ENCODE results near the gene PLEKHJ1. TPM values are rescaled to one million over a fixed set of nuclear protein-coding genes. Genes with fewer than 3 reads are reported as not detected.
A peak's percentile ranks its signal among the peaks of the same experiment; 100 is the strongest.

PLEKHJ1 gene
- total and polyA plus RNA-seq, 12 donors, result 18.1 to 89.5 (median 71.7) TPM

DNA sequence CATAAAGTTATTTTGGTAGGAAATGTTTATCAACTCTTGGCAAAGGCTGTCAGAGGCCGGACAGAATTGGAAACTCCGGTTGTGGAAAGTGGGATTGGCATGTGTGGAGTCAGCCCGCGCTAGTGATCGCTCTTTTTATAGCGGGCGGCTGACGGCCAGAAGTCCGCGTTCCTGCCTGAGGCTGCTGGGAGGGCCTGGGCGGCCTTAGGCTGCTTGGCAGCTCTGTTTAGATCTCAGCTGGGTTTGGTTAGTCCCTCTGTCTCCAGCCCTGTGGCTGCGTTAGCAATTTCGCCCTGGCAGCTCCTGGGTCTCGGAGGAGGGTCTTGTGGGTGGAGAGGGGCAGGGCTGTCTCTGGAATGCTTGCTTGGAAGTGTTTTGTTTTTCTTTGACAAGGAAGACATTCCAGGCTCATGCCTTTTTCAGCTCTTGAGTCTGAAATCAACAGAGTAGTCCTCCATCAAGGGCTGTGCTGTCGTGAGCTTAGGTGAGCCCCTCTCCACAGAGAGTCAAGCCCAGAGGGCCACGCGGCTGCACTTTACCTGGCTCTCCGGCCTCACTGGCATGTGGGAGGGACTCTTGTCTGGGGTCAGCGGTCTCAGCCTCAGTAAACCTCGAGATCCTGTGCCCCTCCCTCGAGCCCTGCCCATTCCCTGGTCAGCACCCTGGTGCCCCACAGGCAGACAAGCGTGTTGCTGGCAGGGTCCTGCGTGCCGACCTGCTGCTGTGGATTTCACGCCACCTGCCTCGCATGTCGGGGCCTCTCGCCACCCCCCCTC lies 49.9 kb downstream of the PLEKHJ1 start:
- Histone ChIP-seq H3K4me1 (replicated peaks in 1 of 2) (peaks cover 4 to 12% of the 10 kb centered on the region in 2 donors), H3K4me3 (no peak overlapping the region), H3K27ac (peak overlapping the region in 2 of 5 donors; percentile 30 to 79), H3K27me3 (no peaks in the 10 kb centered on the region), H3K36me3 (replicated peaks in 1 of 2) (peaks cover 0 to 48% of the 10 kb centered on the region in 2 donors), H3K9me3 (replicated peaks in 1 of 3) (no peaks in the 10 kb centered on the region)
- TF ChIP-seq, protein P1, sequence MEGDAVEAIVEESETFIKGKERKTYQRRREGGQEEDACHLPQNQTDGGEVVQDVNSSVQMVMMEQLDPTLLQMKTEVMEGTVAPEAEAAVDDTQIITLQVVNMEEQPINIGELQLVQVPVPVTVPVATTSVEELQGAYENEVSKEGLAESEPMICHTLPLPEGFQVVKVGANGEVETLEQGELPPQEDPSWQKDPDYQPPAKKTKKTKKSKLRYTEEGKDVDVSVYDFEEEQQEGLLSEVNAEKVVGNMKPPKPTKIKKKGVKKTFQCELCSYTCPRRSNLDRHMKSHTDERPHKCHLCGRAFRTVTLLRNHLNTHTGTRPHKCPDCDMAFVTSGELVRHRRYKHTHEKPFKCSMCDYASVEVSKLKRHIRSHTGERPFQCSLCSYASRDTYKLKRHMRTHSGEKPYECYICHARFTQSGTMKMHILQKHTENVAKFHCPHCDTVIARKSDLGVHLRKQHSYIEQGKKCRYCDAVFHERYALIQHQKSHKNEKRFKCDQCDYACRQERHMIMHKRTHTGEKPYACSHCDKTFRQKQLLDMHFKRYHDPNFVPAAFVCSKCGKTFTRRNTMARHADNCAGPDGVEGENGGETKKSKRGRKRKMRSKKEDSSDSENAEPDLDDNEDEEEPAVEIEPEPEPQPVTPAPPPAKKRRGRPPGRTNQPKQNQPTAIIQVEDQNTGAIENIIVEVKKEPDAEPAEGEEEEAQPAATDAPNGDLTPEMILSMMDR (IDR thresholded peaks at IDR 0.05), result no peak
- no peak for TF ChIP-seq POLR2A (IDR thresholded peaks at IDR 0.05)
- DNase-seq, result peak in 5 of 7 donors; percentile 47 to 81 (median 57)
- 68 to 82% (median 75%) methylated on average over 19 to 28 of the region's 28 CpGs for WGBS, 4 donors
- intact Hi-C loops (cut with DNase I), result no loop called here

DNA sequence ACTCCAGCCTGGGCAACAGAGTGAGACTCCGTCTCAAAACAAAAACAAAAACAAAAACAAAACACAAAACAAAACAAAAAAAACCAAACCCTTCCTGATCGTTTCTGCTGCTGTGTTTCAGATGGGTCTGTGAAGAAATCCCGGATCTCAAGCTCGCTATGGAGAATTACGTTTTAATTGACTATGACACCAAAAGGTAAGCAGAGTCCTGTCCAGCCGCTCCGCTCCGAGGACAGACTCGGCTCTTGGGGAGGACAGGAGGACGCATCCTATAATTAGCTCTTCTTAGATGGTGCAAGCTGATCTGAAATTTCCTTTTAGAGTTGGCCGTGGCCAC lies 50.4 kb downstream of the PLEKHJ1 start:
- Histone ChIP-seq H3K36me3 (replicated peaks in 1 of 2) (peaks cover 0 to 45% of the 10 kb centered on the region in 2 donors), H3K4me3 (no peak overlapping the region), H3K27ac (peak overlapping the region in 1 of 5 donors; percentile 38), H3K4me1 (replicated peaks in 1 of 2) (peaks cover 4 to 12% of the 10 kb centered on the region in 2 donors), H3K27me3 (no peaks in the 10 kb centered on the region), H3K9me3 (replicated peaks in 1 of 3) (no peaks in the 10 kb centered on the region)
- no peak for TF ChIP-seq POLR2A (IDR thresholded peaks at IDR 0.05)
- TF ChIP-seq, protein P1 (IDR thresholded peaks at IDR 0.05), result no peak
- 71 to 84% (median 78%) methylated on average over 11 of the region's 11 CpGs for WGBS, 4 donors
- DNase-seq, result no peak
- intact Hi-C loops (cut with DNase I), result no loop called here

DNA sequence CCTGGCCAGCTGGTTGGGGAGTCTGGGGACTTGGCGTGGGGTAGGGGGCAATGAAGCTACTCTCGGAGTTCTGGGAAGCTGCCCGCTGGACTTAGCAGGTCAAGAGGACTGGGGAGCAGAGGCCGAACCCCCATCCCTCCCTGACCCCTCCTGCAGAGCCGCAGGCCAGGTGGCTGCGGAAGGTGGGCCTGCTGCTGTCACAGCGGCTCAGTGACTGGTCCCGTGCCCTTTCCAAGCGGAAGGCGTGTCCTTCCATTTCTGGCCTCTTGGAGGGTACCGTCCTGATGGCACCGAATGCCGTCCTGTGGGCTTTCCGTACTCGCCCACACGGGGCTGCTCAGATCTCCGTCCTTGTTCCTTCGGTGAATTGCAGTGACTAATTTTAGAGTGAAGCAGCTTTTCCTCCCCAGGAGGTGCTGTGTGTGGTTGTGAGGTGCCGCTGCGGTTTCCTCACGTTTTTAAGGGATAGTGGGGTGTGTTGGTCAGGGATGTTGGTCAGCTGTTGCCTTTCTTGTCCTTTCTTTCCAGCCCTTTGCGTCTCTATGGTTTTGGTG lies 51.6 kb downstream of the PLEKHJ1 start:
- TF ChIP-seq, protein P1 (IDR thresholded peaks at IDR 0.05), result no peak
- TF ChIP-seq POLR2A (IDR thresholded peaks at IDR 0.05), result no peak
- H3K4me1 ChIP-seq (replicated peaks in 1 of 2), result peaks cover 4 to 12% of the 10 kb centered on the region in 2 donors
- no peak for DNase-seq
- intact Hi-C loops (cut with DNase I), result no loop called here
- H3K27me3 ChIP-seq, result no peaks in the 10 kb centered on the region
- H3K4me3 ChIP-seq, result no peak overlapping the region
- H3K36me3 ChIP-seq (replicated peaks in 1 of 2), result peaks cover 0 to 37% of the 10 kb centered on the region in 2 donors
- no peaks in the 10 kb centered on the region for H3K9me3 ChIP-seq (replicated peaks in 1 of 3)
- H3K27ac ChIP-seq, result no peak overlapping the region
- WGBS, 4 donors, result 90 to 95% (median 94%) methylated on average over 14 to 22 of the region's 22 CpGs

MicroRNAs within 50 kb of the gene (microRNA counts, 767-probe panel; counts per million panel counts)
- microRNA hsa-miR-1227, result 0 counts per million in 2 donors

Small RNAs within 50 kb of the gene (microRNA-seq; reads per million reads assigned to microRNA genes)
- 1.1 to 9.1 (median 1.3) reads per million in 3 donors for gene MIR1227
- 0 reads per million in 3 donors for gene MIR4321

Small RNAs within 50 kb of the gene (small RNA-seq; reads per million reads assigned to genes)
- 0.17 to 0.24 reads per million in 2 donors for gene MIR1227

Other genes with a start within 250 kb of the PLEKHJ1 start
- 100 to 1,000 TPM in 1 of 9 donors, 10 to 100 TPM in 8; 25.6 to 122 (median 81.7) TPM for gene BTBD2, start 220.6 kb downstream of the PLEKHJ1 start, total RNA-seq
- 10 to 100 TPM; 11.8 to 87.5 (median 57.7) TPM for gene BTBD2, start 220.6 kb downstream of the PLEKHJ1 start, polyA plus RNA-seq
- 100 to 1,000 TPM in 8 of 9 donors, 10 to 100 TPM in 1; 25.5 to 440 (median 171) TPM for gene MKNK2, start 185.1 kb downstream of the PLEKHJ1 start, total RNA-seq
- gene MKNK2, start 185.1 kb downstream of the PLEKHJ1 start, polyA plus RNA-seq, result 100 to 1,000 TPM in 2 of 3 donors, 10 to 100 TPM in 1; 30.4 to 238 (median 140) TPM
- gene MOB3A, start 140.0 kb downstream of the PLEKHJ1 start, total RNA-seq, result 10 to 100 TPM in 8 of 9 donors, 1 to 10 TPM in 1; 5.5 to 54.0 (median 45.0) TPM
- gene MOB3A, start 140.0 kb downstream of the PLEKHJ1 start, polyA plus RNA-seq, result 10 to 100 TPM; 13.6 to 22.4 (median 16.0) TPM
- gene IZUMO4, start 139.4 kb downstream of the PLEKHJ1 start, total RNA-seq, result 1 to 10 TPM in 7 of 9 donors, under 1 TPM in 2; 0.69 to 8.7 (median 2.3) TPM
- gene IZUMO4, start 139.4 kb downstream of the PLEKHJ1 start, polyA plus RNA-seq, result 10 to 100 TPM in 2 of 3 donors, 1 to 10 TPM in 1; 2.6 to 24.6 (median 17.4) TPM
- 100 to 1,000 TPM in 8 of 9 donors, 10 to 100 TPM in 1; 51.3 to 193 (median 122) TPM for gene AP3D1, start 84.8 kb downstream of the PLEKHJ1 start, total RNA-seq
- 100 to 1,000 TPM in 2 of 3 donors, 10 to 100 TPM in 1; 88.7 to 133 (median 120) TPM for gene AP3D1, start 84.8 kb downstream of the PLEKHJ1 start, polyA plus RNA-seq
- 10 to 100 TPM in 7 of 9 donors, 1 to 10 TPM in 2; 4.2 to 98.9 (median 16.4) TPM for gene DOT1L, start 72.4 kb downstream of the PLEKHJ1 start, total RNA-seq
- gene DOT1L, start 72.4 kb downstream of the PLEKHJ1 start, polyA plus RNA-seq, result 10 to 100 TPM in 2 of 3 donors, 1 to 10 TPM in 1; 6.8 to 39.2 (median 13.6) TPM
- gene SF3A2, start 495 bp upstream of the PLEKHJ1 start, total RNA-seq, result 10 to 100 TPM in 8 of 9 donors, 1 to 10 TPM in 1; 8.8 to 64.3 (median 27.0) TPM
- gene SF3A2, start 495 bp upstream of the PLEKHJ1 start, polyA plus RNA-seq, result 100 to 1,000 TPM in 1 of 3 donors, 10 to 100 TPM in 1, 1 to 10 TPM in 1; 3.9 to 110 (median 52.7) TPM
- 1 to 10 TPM in 2 of 9 donors, under 1 TPM in 4, not detected in 3; 0.36 to 1.5 (median 0.68) TPM for gene AMH, start 13.0 kb upstream of the PLEKHJ1 start, total RNA-seq
- 1 to 10 TPM in 2 of 3 donors, not detected in 1; 1.8 to 4.6 TPM for gene AMH, start 13.0 kb upstream of the PLEKHJ1 start, polyA plus RNA-seq
- gene JSRP1, start 20.1 kb upstream of the PLEKHJ1 start, total RNA-seq, result 1 to 10 TPM in 1 of 9 donors, under 1 TPM in 2, not detected in 6; 0.54 to 1.2 (median 0.84) TPM
- gene JSRP1, start 20.1 kb upstream of the PLEKHJ1 start, polyA plus RNA-seq, result 1 to 10 TPM in 1 of 3 donors, under 1 TPM in 2; 0.71 to 1.1 (median 0.82) TPM
- 1 to 10 TPM in 6 of 9 donors, under 1 TPM in 2, not detected in 1; 0.43 to 3.2 (median 1.5) TPM for gene PEAK3, start 45.8 kb upstream of the PLEKHJ1 start, total RNA-seq
- under 1 TPM; 0.05 to 0.56 (median 0.27) TPM for gene PEAK3, start 45.8 kb upstream of the PLEKHJ1 start, polyA plus RNA-seq
- under 1 TPM in 1 of 9 donors, not detected in 8; 0.11 TPM for gene LINGO3, start 71.8 kb upstream of the PLEKHJ1 start, total RNA-seq
- not detected for gene LINGO3, start 71.8 kb upstream of the PLEKHJ1 start, polyA plus RNA-seq
- 100 to 1,000 TPM in 3 of 9 donors, 10 to 100 TPM in 6; 50.5 to 122 (median 74.6) TPM for gene LSM7, start 92.3 kb upstream of the PLEKHJ1 start, total RNA-seq
- 100 to 1,000 TPM in 2 of 3 donors, 10 to 100 TPM in 1; 24.1 to 355 (median 341) TPM for gene LSM7, start 92.3 kb upstream of the PLEKHJ1 start, polyA plus RNA-seq
- gene SPPL2B, start 92.4 kb upstream of the PLEKHJ1 start, total RNA-seq, result 10 to 100 TPM; 12.3 to 71.0 (median 28.6) TPM
- gene SPPL2B, start 92.4 kb upstream of the PLEKHJ1 start, polyA plus RNA-seq, result 100 to 1,000 TPM in 1 of 3 donors, 10 to 100 TPM in 1, 1 to 10 TPM in 1; 3.9 to 208 (median 72.9) TPM
- gene TMPRSS9, start 123.9 kb upstream of the PLEKHJ1 start, total RNA-seq, result 1 to 10 TPM in 6 of 9 donors, under 1 TPM in 3; 0.32 to 1.7 (median 1.4) TPM
- gene TMPRSS9, start 123.9 kb upstream of the PLEKHJ1 start, polyA plus RNA-seq, result under 1 TPM; 0.37 to 0.81 (median 0.40) TPM
- 100 to 1,000 TPM in 5 of 9 donors, 10 to 100 TPM in 4; 59.6 to 198 (median 122) TPM for gene TIMM13, start 191.3 kb upstream of the PLEKHJ1 start, total RNA-seq
- 10 to 100 TPM; 32.7 to 96.0 (median 80.1) TPM for gene TIMM13, start 191.3 kb upstream of the PLEKHJ1 start, polyA plus RNA-seq
- gene LMNB2, start 220.6 kb upstream of the PLEKHJ1 start, total RNA-seq, result 10 to 100 TPM; 13.0 to 34.9 (median 21.1) TPM
- 10 to 100 TPM in 2 of 3 donors, 1 to 10 TPM in 1; 8.8 to 24.9 (median 16.1) TPM for gene LMNB2, start 220.6 kb upstream of the PLEKHJ1 start, polyA plus RNA-seq
- gene GADD45B, start 239.8 kb upstream of the PLEKHJ1 start, total RNA-seq, result 100 to 1,000 TPM in 2 of 9 donors, 10 to 100 TPM in 7; 14.1 to 119 (median 63.6) TPM
- 100 to 1,000 TPM in 1 of 3 donors, 10 to 100 TPM in 2; 18.3 to 132 (median 81.2) TPM for gene GADD45B, start 239.8 kb upstream of the PLEKHJ1 start, polyA plus RNA-seq

Measured in adrenal gland (tissue), 12 donors.